Colonic mucosa (tissue), 4 donors: ENCODE results near the gene TRAIP. TPM values are rescaled to one million over a fixed set of nuclear protein-coding genes. Genes with fewer than 3 reads are reported as not detected.

ENCODE experiments used
- DNase-seq: peaks from one replicate; pipeline ENCODE4 v3.0.0-alpha.2; 2020
- H3K27ac ChIP-seq: fragments of 200-600 bp; one replicate; pipeline ENCODE4 v1.8.0; 2021
- H3K27me3 ChIP-seq: fragments of 200-600 bp; one replicate; pipeline ENCODE4 v1.8.0; 2021
- H3K36me3 ChIP-seq: fragments of 200-600 bp; one replicate; pipeline ENCODE4 v1.8.0; 2021
- H3K4me1 ChIP-seq: fragments of 200-600 bp; one replicate; pipeline ENCODE4 v1.8.0; 2021; ENCODE audit warnings: mild to moderate bottlenecking
- H3K4me3 ChIP-seq: fragments of 200-600 bp; one replicate; pipeline ENCODE4 v1.8.0; 2021
- H3K9ac ChIP-seq, 2 donors: one replicate each; pipeline ENCODE4 v1.7.0; 2013; ENCODE audit warnings: control low read depth in 2 of 2, low read depth in 2 of 2, low read length in 2 of 2
- H3K9me3 ChIP-seq: fragments of 200-600 bp; one replicate; pipeline ENCODE4 v1.8.0; 2021
- intact Hi-C: fragments of 100-400 bp; cut with DNase I; formaldehyde crosslinking; loops from one replicate; pipeline ENCODE4 v1.14.1; 2022
- total RNA-seq, 2 donors: library from RNA; stranded (reverse); fragmentation: NEBNext Ultra II Directional in 1 of 2; extraction: Animal tissue kit (Norgen Biotek cat#: 25700) in 1 of 2; gene quantifications; one replicate each; pipeline ENCODE4 v1.2.1, GENCODE V29; 2021
- TF ChIP-seq, protein P1 (sequence below): fragments of 200-600 bp; IDR thresholded peaks from one replicate; pipeline ENCODE4 v1.8.0; 2022; ENCODE audit warnings: antibody characterized with exemption, mild to moderate bottlenecking
- donor health status: healthy.
- donor health status: DM: no; HTN: no; CAD: no.
- donor health status: DM: no; HTN: no; CAD: no.

Gene TRAIP
- total RNA-seq, 2 donors from 2014 or later = 3.6 to 19.7 TPM

GRCh38 chr3:49880581-49881315 is 24.4 kb upstream of the TRAIP start:
- no peaks in the 10 kb centered on the region for H3K9me3 ChIP-seq
- intact Hi-C loops = no loop called here
- H3K36me3 ChIP-seq = no peaks in the 10 kb centered on the region
- no peaks in the 10 kb centered on the region for H3K27me3 ChIP-seq
- H3K4me3 ChIP-seq = no peak overlapping the region
- no peak overlapping the region for H3K27ac ChIP-seq
- no peaks in the 10 kb centered on the region for H3K4me1 ChIP-seq
- TF ChIP-seq, protein P1, sequence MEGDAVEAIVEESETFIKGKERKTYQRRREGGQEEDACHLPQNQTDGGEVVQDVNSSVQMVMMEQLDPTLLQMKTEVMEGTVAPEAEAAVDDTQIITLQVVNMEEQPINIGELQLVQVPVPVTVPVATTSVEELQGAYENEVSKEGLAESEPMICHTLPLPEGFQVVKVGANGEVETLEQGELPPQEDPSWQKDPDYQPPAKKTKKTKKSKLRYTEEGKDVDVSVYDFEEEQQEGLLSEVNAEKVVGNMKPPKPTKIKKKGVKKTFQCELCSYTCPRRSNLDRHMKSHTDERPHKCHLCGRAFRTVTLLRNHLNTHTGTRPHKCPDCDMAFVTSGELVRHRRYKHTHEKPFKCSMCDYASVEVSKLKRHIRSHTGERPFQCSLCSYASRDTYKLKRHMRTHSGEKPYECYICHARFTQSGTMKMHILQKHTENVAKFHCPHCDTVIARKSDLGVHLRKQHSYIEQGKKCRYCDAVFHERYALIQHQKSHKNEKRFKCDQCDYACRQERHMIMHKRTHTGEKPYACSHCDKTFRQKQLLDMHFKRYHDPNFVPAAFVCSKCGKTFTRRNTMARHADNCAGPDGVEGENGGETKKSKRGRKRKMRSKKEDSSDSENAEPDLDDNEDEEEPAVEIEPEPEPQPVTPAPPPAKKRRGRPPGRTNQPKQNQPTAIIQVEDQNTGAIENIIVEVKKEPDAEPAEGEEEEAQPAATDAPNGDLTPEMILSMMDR = no peak
- DNase-seq = no peak
- H3K9ac ChIP-seq = no peak overlapping the region

GRCh38 chr3:49879721-49880120 is 23.4 kb upstream of the TRAIP start:
- intact Hi-C loops = no loop called here
- Histone ChIP-seq H3K9ac (no peak overlapping the region), H3K9me3 (no peaks in the 10 kb centered on the region), H3K27ac (no peak overlapping the region), H3K4me1 (no peaks in the 10 kb centered on the region), H3K27me3 (no peaks in the 10 kb centered on the region), H3K4me3 (no peak overlapping the region), H3K36me3 (no peaks in the 10 kb centered on the region)
- no peak for DNase-seq
- TF ChIP-seq, protein P1 = no peak

DNA sequence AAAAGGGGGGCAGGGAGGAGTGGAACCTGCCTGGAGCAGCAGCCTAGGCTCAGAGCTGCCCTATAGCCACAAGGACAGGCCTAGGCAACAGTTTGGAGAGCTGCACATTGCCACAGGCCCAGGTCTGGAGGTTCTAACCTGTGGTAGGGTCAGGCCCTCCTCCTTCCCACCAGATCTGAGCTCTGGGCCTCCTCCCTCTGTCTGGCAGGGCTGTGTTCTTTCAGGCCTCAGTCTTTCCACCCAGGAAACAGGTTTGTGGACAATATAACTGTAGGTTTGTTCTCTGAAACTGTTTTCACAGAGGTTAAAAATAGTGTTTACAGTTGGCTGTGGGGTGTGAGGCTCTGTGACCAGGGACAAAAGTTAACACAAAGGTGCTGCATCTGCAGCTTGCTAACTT is 22.3 kb upstream of the TRAIP start:
- no peaks in the 10 kb centered on the region for H3K27me3 ChIP-seq

DNA sequence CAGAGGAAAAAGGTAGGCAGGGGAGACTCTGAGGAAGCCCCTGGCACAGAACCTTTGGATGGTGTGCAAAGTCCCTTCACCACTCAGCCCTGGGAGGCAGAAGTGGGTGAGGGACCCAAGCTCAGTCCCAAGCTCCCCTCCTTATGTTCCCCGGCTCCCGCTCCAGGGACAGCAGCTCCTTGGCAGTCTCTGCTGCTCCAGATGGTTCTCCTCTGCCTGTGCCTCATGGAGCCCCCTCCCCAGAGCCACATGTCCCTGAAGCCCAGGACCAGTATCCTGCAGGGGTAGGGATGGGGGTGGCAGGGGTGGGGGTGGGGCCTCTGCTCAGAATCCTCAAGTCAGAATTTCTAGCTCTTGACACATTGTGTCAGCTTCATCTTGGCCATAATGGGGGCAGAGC is 21.4 kb upstream of the TRAIP start:
- Histone ChIP-seq H3K27me3 (no peaks in the 10 kb centered on the region), H3K9me3 (no peaks in the 10 kb centered on the region), H3K27ac (no peak overlapping the region), H3K9ac (no peak overlapping the region), H3K4me3 (no peak overlapping the region), H3K36me3 (no peaks in the 10 kb centered on the region), H3K4me1 (peaks cover 12% of the 10 kb centered on the region)
- TF ChIP-seq, protein P1 = no peak
- DNase-seq = no peak
- intact Hi-C loops = no loop called here

More for the DNA sequence above, 22.3 kb upstream of the TRAIP start:
- no peak overlapping the region for H3K9ac ChIP-seq
- H3K9me3 ChIP-seq = no peaks in the 10 kb centered on the region
- TF ChIP-seq, protein P1 = no peak
- H3K36me3 ChIP-seq = no peaks in the 10 kb centered on the region
- H3K4me3 ChIP-seq = no peak overlapping the region
- peaks cover 4% of the 10 kb centered on the region for H3K4me1 ChIP-seq
- intact Hi-C loops = no loop called here
- no peak overlapping the region for H3K27ac ChIP-seq
- no peak for DNase-seq

DNA sequence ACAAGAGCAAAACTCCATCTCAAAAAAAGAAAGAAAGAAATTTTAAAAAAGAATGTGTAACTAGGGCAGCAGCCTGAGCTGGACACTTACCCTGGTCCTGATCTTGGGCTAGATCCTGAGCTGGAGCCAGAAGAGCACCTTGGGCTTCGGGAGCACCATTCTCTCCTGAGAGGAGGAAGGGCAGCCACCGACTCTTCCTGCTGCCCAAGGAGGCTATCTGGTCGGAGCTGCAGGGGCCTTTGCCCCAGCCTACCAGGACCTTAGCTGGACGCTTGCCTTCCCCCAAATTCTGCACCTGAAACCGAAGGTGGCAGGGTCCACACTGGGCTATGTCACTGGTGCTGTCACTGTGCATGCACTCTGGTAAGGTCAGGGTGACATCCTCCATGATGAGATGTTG is 20.2 kb upstream of the TRAIP start:
- no peaks in the 10 kb centered on the region for H3K27me3 ChIP-seq
- no peak overlapping the region for H3K4me3 ChIP-seq
- H3K4me1 ChIP-seq = peaks cover 12% of the 10 kb centered on the region
- H3K36me3 ChIP-seq = no peaks in the 10 kb centered on the region
- no peak overlapping the region for H3K27ac ChIP-seq
- TF ChIP-seq, protein P1 = no peak
- no peaks in the 10 kb centered on the region for H3K9me3 ChIP-seq
- intact Hi-C loops = no loop called here
- no peak overlapping the region for H3K9ac ChIP-seq
- no peak for DNase-seq
